ENCODE data around the gene NR2F2.

NR2F2 gene

DNA sequence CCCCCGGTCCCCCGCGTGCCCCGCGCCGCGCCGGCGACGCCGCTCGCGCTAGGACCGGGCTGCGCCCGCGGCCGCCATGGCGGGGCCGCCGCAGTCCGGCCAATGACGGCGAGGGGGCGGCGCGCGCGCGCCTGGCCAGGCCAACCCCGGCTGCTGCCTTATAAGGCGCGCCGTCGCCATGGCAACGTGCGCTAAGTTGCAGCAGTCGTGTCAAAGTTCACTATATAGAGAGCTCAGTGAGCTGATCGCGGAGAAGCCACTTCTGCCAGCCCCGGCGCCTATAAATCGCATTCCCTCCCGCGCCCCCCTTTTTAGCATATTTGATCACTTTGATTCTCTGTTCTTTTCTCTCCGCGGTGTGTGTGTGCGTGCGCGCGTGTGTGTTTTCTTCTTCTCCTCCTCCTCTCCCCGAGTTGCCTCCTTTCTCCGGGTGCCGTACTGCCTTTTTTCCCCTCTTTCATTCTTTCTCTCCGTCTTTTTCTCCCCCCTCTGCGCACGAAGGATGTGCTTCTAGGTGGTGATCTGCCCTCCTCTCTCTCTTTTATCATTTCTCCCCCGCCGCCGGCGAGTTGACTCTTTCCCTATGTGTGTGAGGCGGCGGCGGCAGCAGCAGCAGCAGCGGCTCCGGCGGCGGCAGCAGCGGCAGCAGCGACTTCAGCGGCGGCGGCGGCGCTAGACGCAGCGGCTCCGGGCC, at the start of gene NR2F2:
Gene NR2F2 (plus strand): TSS at position 251 of the 694 bp plus-strand sequence. CDS start 1,406 bp downstream, outside the sequence.
- peak in 1 of 2 donors; percentile 44 for DNase-seq (ENCODE audit: low read depth in 2 of 2)

- DNase-seq (ENCODE audit: low read depth in 2 of 2), result no peak
These were observed 45.2 kb upstream of the NR2F2 start for GRCh38 chr15:96285305-96285704.

DNA sequence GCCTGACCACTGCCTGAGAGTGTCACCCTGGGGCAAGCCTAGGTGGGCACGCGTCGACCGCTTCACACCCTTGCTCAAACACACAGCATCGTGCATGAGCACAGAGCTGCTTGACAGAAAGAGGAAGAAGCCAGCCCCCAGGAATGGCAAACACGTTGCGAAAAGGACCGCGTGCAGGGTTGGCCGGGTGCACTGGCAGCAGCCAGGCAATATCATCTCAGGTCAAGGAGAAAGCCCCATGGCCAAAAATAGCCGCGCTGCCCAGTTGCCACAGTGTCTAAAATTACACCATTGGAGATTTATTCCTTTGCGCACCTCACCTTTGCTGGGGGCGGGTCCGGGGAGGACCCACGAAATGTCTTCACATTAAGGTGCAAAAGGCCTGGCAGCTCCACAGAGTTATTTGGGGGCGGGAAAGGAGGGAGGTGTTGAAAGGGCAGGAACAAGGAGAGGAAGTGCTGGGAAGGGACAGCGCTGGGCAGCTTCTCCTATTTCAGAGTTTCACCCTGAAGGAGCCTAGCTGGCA, 44.7 kb upstream of the NR2F2 start:
- DNase-seq (ENCODE audit: low read depth in 2 of 2), result no peak

DNA sequence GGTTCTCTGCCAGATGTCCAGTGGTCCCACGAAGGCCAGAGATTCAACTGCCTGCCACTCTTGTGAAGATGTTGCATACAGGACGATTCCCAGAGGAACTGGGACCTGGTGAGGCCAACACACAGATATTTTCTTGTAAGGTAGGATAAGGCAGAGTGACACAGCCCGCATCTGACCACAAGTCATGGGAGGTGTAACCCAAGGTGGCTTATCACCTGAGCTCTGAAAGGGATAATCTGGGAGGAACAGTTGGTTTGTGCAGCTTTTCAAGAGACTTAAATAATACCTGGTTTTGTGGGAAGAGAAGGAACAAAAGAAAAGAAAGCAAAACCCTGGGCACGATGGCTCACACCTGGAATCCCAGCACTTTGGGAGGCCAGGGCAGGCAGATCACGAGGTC, 39.8 kb upstream of the NR2F2 start:
- DNase-seq (ENCODE audit: low read depth in 2 of 2), result no peak

DNA sequence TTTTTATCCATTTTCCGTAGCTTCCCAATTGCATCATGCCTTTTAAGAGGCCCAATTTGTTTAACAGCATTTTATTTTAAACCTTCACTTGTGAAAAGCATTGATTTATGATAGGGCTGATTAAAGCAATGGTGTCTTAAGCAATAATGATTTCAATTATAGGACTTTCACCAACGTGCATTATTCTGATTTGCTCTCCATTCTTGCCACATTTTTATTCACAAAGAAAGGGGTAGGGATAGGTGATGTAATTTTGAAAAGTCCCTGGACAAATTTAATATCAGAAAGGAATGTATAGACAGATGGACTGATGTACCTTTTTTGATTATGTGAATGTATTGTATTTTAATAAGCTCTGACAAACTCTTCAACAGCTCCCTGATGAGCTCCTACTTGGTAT, 37.9 kb upstream of the NR2F2 start:
- DNase-seq (ENCODE audit: low read depth in 2 of 2), result no peak

DNA sequence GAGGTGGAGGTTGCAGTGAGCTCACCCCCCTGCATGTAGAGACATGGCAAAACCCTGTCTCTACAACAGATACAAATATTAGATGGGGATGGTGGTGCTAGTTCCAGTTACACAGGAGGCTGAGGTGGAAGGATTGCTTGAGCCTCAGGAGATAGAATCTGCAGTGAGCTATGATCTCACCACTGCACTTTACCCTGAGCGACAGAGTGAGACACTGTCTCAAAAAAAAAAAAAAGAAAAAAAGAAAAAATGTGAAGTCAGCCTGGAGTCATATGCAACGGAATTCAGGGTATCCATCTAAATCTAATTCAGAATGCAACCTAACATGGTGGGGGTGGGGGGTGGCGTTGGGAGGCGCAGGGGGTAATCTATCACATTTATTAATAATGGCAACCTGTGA, 37.1 kb upstream of the NR2F2 start:
- no peak for DNase-seq (ENCODE audit: low read depth in 2 of 2)

- DNase-seq (ENCODE audit: low read depth in 2 of 2), result no peak
These were observed 35.7 kb upstream of the NR2F2 start for GRCh38 chr15:96294766-96295165.

GRCh38 chr15:96296264-96296663, 34.2 kb upstream of the NR2F2 start:
- no peak for DNase-seq (ENCODE audit: low read depth in 2 of 2)

DNA sequence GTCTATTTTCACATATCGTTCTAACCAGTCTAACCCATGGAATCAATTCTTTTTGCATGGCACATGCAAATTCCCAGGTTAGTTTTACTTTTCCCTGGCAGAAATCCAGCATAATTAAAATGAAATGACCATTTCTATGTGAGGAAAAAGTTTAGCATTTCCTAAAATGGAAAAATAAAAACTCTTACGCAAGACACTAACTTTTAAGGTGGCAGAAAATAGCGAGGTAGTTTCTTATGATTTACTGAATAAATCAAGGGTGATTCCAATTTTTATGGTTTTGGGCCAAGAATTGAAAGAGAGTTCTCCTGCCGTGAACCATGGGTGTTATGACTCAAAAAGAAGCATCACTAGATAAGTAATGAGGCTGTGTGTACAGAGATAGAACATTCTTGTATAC, 32.7 kb upstream of the NR2F2 start:
- DNase-seq (ENCODE audit: low read depth in 2 of 2), result no peak

DNA sequence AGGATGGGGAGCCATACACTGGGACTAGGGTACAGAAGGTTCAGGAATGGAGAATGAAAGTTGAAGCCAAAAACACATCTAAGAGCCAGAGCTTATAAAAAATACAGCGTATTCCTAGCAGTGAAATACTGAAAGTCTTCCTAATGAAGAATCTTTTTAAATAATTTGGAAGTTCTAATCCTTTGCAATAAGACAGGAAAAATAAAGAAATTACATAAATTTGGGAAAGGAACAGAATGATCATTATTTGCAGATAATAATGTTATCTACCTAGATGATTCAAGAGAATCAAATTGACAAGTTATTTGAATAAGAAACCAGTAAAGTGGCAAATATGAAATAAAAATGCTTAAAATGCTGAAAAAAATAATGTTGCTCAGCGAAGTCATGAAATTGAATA, 32.3 kb upstream of the NR2F2 start:
- DNase-seq (ENCODE audit: low read depth in 2 of 2), result no peak

DNA sequence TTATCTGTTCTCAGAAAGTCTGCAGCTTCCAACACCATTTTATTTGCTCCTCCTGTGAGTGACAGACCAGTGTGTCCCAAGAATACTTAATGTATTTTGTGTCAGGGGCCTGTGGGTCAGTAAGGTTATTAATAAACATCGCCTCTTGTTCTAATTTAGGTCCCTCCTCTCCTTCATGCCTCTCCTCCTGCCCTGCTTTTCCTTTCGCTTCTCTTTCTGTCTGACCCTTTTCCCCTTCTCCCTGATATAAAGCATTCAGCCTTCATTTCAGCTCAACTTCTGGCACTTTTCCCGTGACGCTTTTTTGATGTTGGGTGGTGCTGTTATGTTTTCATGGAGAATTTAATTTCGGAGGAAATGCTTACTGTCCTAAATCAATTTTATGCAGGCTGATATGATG, 29.7 kb upstream of the NR2F2 start:
- DNase-seq (ENCODE audit: low read depth in 2 of 2), result no peak

- DNase-seq (ENCODE audit: low read depth in 2 of 2), result no peak
These were observed 26.9 kb upstream of the NR2F2 start for GRCh38 chr15:96303503-96304056.

- DNase-seq (ENCODE audit: low read depth in 2 of 2), result no peak
These were observed 25.7 kb upstream of the NR2F2 start for GRCh38 chr15:96304839-96305238.

GRCh38 chr15:96306321-96306720, 24.2 kb upstream of the NR2F2 start:
- DNase-seq (ENCODE audit: low read depth in 2 of 2), result no peak

DNA sequence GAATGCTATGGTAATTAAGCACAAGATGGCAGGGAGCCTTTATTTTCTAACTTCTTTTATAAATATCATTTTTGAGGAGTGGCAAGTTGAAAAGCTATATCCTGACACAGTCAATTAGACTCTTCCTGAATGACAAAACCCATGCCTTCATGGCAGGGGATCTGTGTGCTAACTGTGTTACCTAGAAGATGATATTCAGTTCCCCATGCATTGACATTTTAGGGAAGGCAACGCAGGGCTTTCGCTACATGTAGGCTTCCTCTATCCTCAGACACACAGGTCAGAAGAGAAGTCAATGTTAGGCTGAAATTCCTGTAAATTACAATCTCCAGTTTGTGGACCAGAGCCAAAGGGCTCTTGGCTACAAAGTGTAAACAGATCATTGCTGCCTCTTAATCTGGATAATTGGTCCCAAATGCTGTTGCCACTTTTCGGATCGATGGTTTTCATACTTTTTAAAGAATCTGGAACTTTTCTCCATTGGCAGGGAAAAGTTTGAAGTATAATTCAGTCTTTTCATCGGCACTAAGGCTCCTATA, 22.6 kb upstream of the NR2F2 start:
- no peak for DNase-seq (ENCODE audit: low read depth in 2 of 2)

GRCh38 chr15:96309143-96309660, 21.3 kb upstream of the NR2F2 start:
- DNase-seq (ENCODE audit: low read depth in 2 of 2), result no peak

GRCh38 chr15:96311256-96311955, 19.1 kb upstream of the NR2F2 start:
- no peak for DNase-seq (ENCODE audit: low read depth in 2 of 2)

GRCh38 chr15:96311956-96312294, 18.6 kb upstream of the NR2F2 start:
- no peak for DNase-seq (ENCODE audit: low read depth in 2 of 2)

GRCh38 chr15:96312641-96313335, 17.7 kb upstream of the NR2F2 start:
- no peak for DNase-seq (ENCODE audit: low read depth in 2 of 2)

- DNase-seq (ENCODE audit: low read depth in 2 of 2), result no peak
These were observed 16.0 kb upstream of the NR2F2 start for GRCh38 chr15:96314518-96314917.

DNA sequence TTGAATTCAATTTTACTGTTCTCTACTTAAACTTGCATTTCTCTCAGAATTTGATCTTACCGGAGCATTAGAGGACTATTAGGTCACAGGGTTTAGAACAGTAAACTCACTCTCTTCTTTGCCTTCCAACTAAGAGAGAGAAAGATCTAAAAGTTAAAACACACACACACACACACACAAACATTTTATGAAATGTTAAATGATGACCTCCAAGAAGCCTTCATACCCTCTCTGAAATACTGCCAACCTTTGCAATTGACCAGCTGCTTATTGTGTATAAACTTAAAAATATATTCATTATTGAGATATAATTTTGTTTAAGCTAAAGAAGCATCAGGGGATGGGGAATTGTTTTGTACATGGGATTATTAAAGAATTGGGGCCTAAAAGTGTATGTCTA, 15.5 kb upstream of the NR2F2 start:
- no peak for DNase-seq (ENCODE audit: low read depth in 2 of 2)
